ENCODE data around the gene SPATA2.

Gene SPATA2

GRCh38 chr20:49929142-49929494 lies 13.8 kb upstream of the SPATA2 start:
- no peak for DNase-seq (ENCODE audit: low read depth in 2 of 2)

- DNase-seq (ENCODE audit: low read depth in 2 of 2) = peak; percentile 62
Observed at GRCh38 chr20:49928411-49929141, 13.2 kb upstream of the SPATA2 start.

GRCh38 chr20:49925901-49926454 lies 10.6 kb upstream of the SPATA2 start:
- DNase-seq (ENCODE audit: low read depth in 2 of 2) = no peak

- no peak for DNase-seq (ENCODE audit: low read depth in 2 of 2)
Observed at GRCh38 chr20:49924247-49924646, 8.9 kb upstream of the SPATA2 start.

GRCh38 chr20:49919461-49919860 lies 4.1 kb upstream of the SPATA2 start:
- no peak for DNase-seq (ENCODE audit: low read depth in 2 of 2)

GRCh38 chr20:49919009-49919408 lies 3.7 kb upstream of the SPATA2 start:
- no peak for DNase-seq (ENCODE audit: low read depth in 2 of 2)

- DNase-seq (ENCODE audit: low read depth in 2 of 2) = no peak
Observed at GRCh38 chr20:49918446-49918845, 3.1 kb upstream of the SPATA2 start.

- no peak for DNase-seq (ENCODE audit: low read depth in 2 of 2)
Observed at GRCh38 chr20:49916146-49917002, 1.0 kb upstream of the SPATA2 start.

- no peak for DNase-seq (ENCODE audit: low read depth in 2 of 2)
Observed at GRCh38 chr20:49915118-49915379, 280 bp downstream of the SPATA2 start.

GRCh38 chr20:49914310-49915117 lies 815 bp downstream of the SPATA2 start:
- DNase-seq (ENCODE audit: low read depth in 2 of 2) = no peak

- no peak for DNase-seq (ENCODE audit: low read depth in 2 of 2)
Observed at GRCh38 chr20:49913399-49914047, 1.8 kb downstream of the SPATA2 start.

- DNase-seq (ENCODE audit: low read depth in 2 of 2) = no peak
Observed at GRCh38 chr20:49910340-49910706, 5.0 kb downstream of the SPATA2 start.

- no peak for DNase-seq (ENCODE audit: low read depth in 2 of 2)
Observed at GRCh38 chr20:49909499-49910339, 5.6 kb downstream of the SPATA2 start.

GRCh38 chr20:49908258-49908565 lies 7.1 kb downstream of the SPATA2 start:
- DNase-seq (ENCODE audit: low read depth in 2 of 2) = no peak

- DNase-seq (ENCODE audit: low read depth in 2 of 2) = no peak
Observed at GRCh38 chr20:49907405-49908257, 7.7 kb downstream of the SPATA2 start.

- DNase-seq (ENCODE audit: low read depth in 2 of 2) = no peak
Observed at GRCh38 chr20:49906615-49907154, 8.6 kb downstream of the SPATA2 start.

- no peak for DNase-seq (ENCODE audit: low read depth in 2 of 2)
Observed at GRCh38 chr20:49906101-49906604, 9.2 kb downstream of the SPATA2 start.

GRCh38 chr20:49905415-49906091 lies 9.8 kb downstream of the SPATA2 start:
- DNase-seq (ENCODE audit: low read depth in 2 of 2) = no peak
